Esophagus squamous epithelium (tissue), 5 donors: ENCODE results near the gene NCAM1. TPM values are rescaled to one million over a fixed set of nuclear protein-coding genes. Genes with fewer than 3 reads are reported as not detected.

Source experiments
- DNase-seq: peaks from one replicate; lab custom pipeline; 2025; lab: John Stamatoyannopoulos, UW
- H3K27ac ChIP-seq, 4 donors: fragments of 200-600 bp; sonication (generic); one replicate each; pipeline ENCODE4 v1.5.1; 2016 to 2019; ENCODE audit warnings: mild to moderate bottlenecking in 1 of 4
- H3K27me3 ChIP-seq, 4 donors: fragments of 200-600 bp; sonication (generic); 1 replicate in 3 of 4; 2 replicates in 1 of 4; pipeline versions ENCODE4 v1.5.1 to v1.6.0; 2017 to 2021; ENCODE audit warnings: antibody characterized with exemption in 1 of 4
- H3K36me3 ChIP-seq, 3 donors: fragments of 200-600 bp; sonication (generic); one replicate each; pipeline ENCODE4 v1.5.1; 2016 to 2019
- H3K4me1 ChIP-seq, 3 donors: fragments of 200-600 bp; sonication (generic); one replicate each; pipeline ENCODE4 v1.5.1; 2017 to 2019
- H3K4me3 ChIP-seq, 4 donors: fragments of 200-600 bp; sonication (generic); 1 replicate in 3 of 4; 2 replicates in 1 of 4; pipeline ENCODE4 v1.5.1; 2016 to 2019; ENCODE audit warnings: mild to moderate bottlenecking in 2 of 4, moderate library complexity in 1 of 4
- H3K9me3 ChIP-seq, 3 donors: fragments of 200-600 bp; sonication (generic); one replicate each; pipeline ENCODE4 v1.5.1; 2016 to 2019
- POLR2A ChIP-seq, 4 donors: fragments of 450-650 bp; IDR thresholded peaks; one replicate each; pipeline ENCODE4 v1.6.1; 2017; ENCODE audit warnings: antibody characterized with exemption in 4 of 4, mild to moderate bottlenecking in 4 of 4, moderate library complexity in 3 of 4
- WGBS, 2 donors: methylation state at CpG; one replicate each; pipeline ENCODE4 v1.1.5; 2018; 5-methylcytosine and 5-hydroxymethylcytosine counted together
- intact Hi-C: fragments of 100-400 bp; cut with DNase I; formaldehyde crosslinking; loops from one replicate; pipeline ENCODE4 v1.15.0; 2022
- total RNA-seq, 4 donors: library from RNA; depleted of rRNA; stranded (reverse); fragments of >200 nt; gene quantifications; one replicate each; pipeline ENCODE4 v1.1.0, GENCODE V29; 2016
- TF ChIP-seq, protein P1 (sequence below), 6 experiments: fragments of 450-650 bp in 4 of 6; fragments of 200-600 bp in 2 of 6; sonication (generic) in 2 of 6; IDR thresholded peaks; one replicate each; pipeline ENCODE4 v1.5.1; 2016 to 2019; ENCODE audit warnings: antibody characterized with exemption in 6 of 6, mild to moderate bottlenecking in 4 of 6, moderate library complexity in 4 of 6
- donor health status: DM: yes; HTN: yes; CAD: no.

NCAM1 gene
- total RNA-seq, 4 donors from 2014 or later = 1.6 to 16.4 (median 2.6) TPM

DNA sequence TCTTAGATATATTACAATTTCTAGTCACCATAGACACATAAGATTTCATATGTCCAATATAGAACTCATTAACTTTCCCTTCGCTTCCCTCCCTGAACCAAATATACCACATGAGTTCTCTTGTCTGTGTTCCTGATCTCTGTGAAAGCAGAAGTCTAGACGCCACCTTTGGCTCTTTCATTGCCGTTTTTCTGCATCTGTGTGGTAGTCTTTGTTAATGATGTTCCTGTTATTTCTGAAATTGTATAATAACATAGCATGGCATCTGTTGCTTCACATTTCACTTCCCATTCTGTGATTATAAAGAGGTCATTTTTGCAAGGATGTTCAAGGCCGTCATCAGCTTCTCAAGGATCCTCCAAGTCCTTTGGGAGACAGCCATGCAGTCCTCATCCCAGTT is 58.5 kb downstream of the NCAM1 start:
- Histone ChIP-seq H3K27me3 (no peaks in the 10 kb centered on the region), H3K27ac (no peak overlapping the region), H3K4me3 (no peak overlapping the region), H3K9me3 (no peaks in the 10 kb centered on the region), H3K4me1 (no peaks in the 10 kb centered on the region), H3K36me3 (no peaks in the 10 kb centered on the region)
- TF ChIP-seq POLR2A (IDR thresholded peaks at IDR 0.05) = no peak
- TF ChIP-seq, protein P1, sequence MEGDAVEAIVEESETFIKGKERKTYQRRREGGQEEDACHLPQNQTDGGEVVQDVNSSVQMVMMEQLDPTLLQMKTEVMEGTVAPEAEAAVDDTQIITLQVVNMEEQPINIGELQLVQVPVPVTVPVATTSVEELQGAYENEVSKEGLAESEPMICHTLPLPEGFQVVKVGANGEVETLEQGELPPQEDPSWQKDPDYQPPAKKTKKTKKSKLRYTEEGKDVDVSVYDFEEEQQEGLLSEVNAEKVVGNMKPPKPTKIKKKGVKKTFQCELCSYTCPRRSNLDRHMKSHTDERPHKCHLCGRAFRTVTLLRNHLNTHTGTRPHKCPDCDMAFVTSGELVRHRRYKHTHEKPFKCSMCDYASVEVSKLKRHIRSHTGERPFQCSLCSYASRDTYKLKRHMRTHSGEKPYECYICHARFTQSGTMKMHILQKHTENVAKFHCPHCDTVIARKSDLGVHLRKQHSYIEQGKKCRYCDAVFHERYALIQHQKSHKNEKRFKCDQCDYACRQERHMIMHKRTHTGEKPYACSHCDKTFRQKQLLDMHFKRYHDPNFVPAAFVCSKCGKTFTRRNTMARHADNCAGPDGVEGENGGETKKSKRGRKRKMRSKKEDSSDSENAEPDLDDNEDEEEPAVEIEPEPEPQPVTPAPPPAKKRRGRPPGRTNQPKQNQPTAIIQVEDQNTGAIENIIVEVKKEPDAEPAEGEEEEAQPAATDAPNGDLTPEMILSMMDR (IDR thresholded peaks at IDR 0.05) = no peak
- intact Hi-C loops = no loop called here
- 62 to 82% methylated on average over 4 of the region's 4 CpGs for WGBS, 2 donors
- no peak for DNase-seq

- Histone ChIP-seq H3K4me3 (no peak overlapping the region), H3K36me3 (no peaks in the 10 kb centered on the region), H3K27ac (no peak overlapping the region), H3K27me3 (no peaks in the 10 kb centered on the region), H3K4me1 (no peaks in the 10 kb centered on the region), H3K9me3 (no peaks in the 10 kb centered on the region)
- no peak for DNase-seq
- intact Hi-C loops = no loop called here
- TF ChIP-seq, protein P1 (IDR thresholded peaks at IDR 0.05) = no peak
- TF ChIP-seq POLR2A (IDR thresholded peaks at IDR 0.05) = no peak
- 84 to 87% methylated on average over 1 of the region's 1 CpG for WGBS, 2 donors
These were observed 59.9 kb downstream of the NCAM1 start for GRCh38 chr11:113021111-113021510.

GRCh38 chr11:113022262-113022661 is 61.0 kb downstream of the NCAM1 start:
- intact Hi-C loops = no loop called here
- TF ChIP-seq POLR2A (IDR thresholded peaks at IDR 0.05) = no peak
- TF ChIP-seq, protein P1 (IDR thresholded peaks at IDR 0.05) = no peak
- WGBS, 2 donors = 94 to 95% methylated on average over 2 of the region's 2 CpGs
- H3K27ac ChIP-seq = no peak overlapping the region
- no peak overlapping the region for H3K4me3 ChIP-seq
- no peaks in the 10 kb centered on the region for H3K9me3 ChIP-seq
- DNase-seq = no peak
- no peaks in the 10 kb centered on the region for H3K4me1 ChIP-seq
- no peaks in the 10 kb centered on the region for H3K36me3 ChIP-seq
- no peaks in the 10 kb centered on the region for H3K27me3 ChIP-seq

DNA sequence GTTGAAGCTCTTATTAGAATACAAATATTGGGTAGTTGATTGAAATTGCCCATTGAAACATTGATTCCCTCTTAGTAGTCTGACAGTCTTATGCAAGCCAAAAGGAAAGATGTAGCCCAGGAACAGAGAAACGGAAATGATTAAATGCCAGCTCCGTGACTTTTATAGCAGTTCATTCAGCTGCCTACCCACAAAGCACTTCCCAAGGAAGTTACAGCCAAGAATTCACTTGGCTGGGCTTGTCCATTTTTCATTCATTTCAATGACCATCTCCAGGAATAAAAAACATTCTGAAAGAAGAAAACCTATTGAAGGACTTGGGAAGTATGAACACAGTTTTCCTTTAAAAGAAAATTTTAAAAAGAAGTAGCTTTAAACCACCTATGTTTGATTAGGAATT is 62.0 kb downstream of the NCAM1 start:
- intact Hi-C loops = no loop called here
- no peak for DNase-seq
- H3K36me3 ChIP-seq = no peaks in the 10 kb centered on the region
- no peak overlapping the region for H3K27ac ChIP-seq
- H3K9me3 ChIP-seq = no peaks in the 10 kb centered on the region
- no peak for TF ChIP-seq POLR2A (IDR thresholded peaks at IDR 0.05)
- TF ChIP-seq, protein P1 (IDR thresholded peaks at IDR 0.05) = no peak
- no peaks in the 10 kb centered on the region for H3K4me1 ChIP-seq
- WGBS, 2 donors = 12 to 36% methylated on average over 2 of the region's 2 CpGs
- H3K27me3 ChIP-seq = no peaks in the 10 kb centered on the region
- no peak overlapping the region for H3K4me3 ChIP-seq

DNA sequence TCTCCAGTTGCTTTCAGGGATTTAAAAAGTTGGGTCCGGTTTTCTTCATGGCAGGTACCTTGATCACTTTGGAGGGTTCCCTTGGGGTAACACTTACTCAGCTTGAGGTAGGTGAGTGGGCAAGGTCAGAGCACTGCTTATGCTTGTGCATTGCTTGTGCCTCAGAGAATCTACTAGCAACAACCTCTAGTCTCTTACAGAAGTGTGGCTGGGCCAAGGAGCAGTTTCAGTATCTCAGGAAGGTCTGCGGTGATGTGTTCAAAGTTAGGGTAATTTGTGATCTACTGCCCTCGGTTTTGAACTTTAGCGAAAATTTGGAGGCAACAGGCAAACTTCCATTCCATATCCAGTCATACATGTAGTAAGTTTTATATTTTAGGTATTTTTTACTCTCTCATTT is 62.8 kb downstream of the NCAM1 start:
- DNase-seq = no peak
- Histone ChIP-seq H3K27ac (no peak overlapping the region), H3K27me3 (no peaks in the 10 kb centered on the region), H3K36me3 (no peaks in the 10 kb centered on the region), H3K9me3 (no peaks in the 10 kb centered on the region), H3K4me1 (no peaks in the 10 kb centered on the region), H3K4me3 (no peak overlapping the region)
- 87 to 90% methylated on average over 4 of the region's 4 CpGs for WGBS, 2 donors
- no peak for TF ChIP-seq POLR2A (IDR thresholded peaks at IDR 0.05)
- TF ChIP-seq, protein P1 (IDR thresholded peaks at IDR 0.05) = no peak
- intact Hi-C loops = no loop called here
